Sciatic nerve (tissue), 2 donors: ENCODE data around the gene NDFIP1. TPM values are rescaled to one million over a fixed set of nuclear protein-coding genes. Genes with fewer than 3 reads are reported as not detected.
"Not testable (repeated sequence)": the region's sequence is repeated elsewhere in the genome, so short reads cannot be mapped to it uniquely, and the experiment has no call there.

Experiments used
- ATAC-seq: fragments of 200-7000 bp; cut with Tn5 transposase; one replicate; pipeline ENCODE4 v1.9.1; 2020; ENCODE audit warnings: mild to moderate bottlenecking, moderate library complexity
- DNase-seq: peaks from one replicate; pipeline ENCODE4 v3.0.0-alpha.2; 2020; ENCODE audit warnings: low spot score
- intact Hi-C: fragments of 100-400 bp; cut with DNase I; formaldehyde crosslinking; loops from one replicate; pipeline ENCODE4 v1.14.2; 2022
- total RNA-seq: library from RNA; stranded (reverse); fragmentation: NEBNext Ultra II Directional; extraction: Animal tissue kit (Norgen Biotek cat#: 25700); gene quantifications from one replicate; pipeline ENCODE4 v1.2.1, GENCODE V29; 2021
- donor health status: DM: no; HTN: no; CAD: no.
- donor health status: DM: no; HTN: no; CAD: no.

NDFIP1 gene
- total RNA-seq, 1 donor from 2014 or later, result 86.5 TPM

DNA sequence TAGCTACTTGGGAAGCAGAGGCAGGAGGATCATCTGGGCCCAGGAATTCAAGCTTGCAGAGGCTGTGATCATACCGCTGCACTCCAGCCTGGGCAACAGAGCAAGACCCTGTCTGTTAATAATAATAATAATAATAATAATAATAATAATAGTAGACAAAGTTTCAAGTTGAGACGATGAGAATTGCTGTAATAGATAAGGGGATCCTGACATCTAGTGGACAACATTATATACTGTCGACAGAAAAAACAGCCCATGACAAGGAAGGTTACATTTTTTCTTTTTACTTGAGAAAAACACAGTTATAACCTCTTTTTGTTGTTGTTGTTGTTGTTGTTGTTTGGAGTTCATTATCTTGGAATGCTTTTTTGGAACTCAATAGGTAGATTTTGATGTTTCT is 35.3 kb downstream of the NDFIP1 start:
- ATAC-seq, result peak; percentile 35
- intact Hi-C loops, result loop anchor here (5.0 kb wide), 1 partner anchor 152 kb away; no protein-coding TSS in a partner anchor
- no peak for DNase-seq

- intact Hi-C loops, result no loop called here
- ATAC-seq (peak; percentile 91), DNase-seq (peak; percentile 80)
Measured at GRCh38 chr5:142145106-142145900, 36.7 kb downstream of the NDFIP1 start.

DNA sequence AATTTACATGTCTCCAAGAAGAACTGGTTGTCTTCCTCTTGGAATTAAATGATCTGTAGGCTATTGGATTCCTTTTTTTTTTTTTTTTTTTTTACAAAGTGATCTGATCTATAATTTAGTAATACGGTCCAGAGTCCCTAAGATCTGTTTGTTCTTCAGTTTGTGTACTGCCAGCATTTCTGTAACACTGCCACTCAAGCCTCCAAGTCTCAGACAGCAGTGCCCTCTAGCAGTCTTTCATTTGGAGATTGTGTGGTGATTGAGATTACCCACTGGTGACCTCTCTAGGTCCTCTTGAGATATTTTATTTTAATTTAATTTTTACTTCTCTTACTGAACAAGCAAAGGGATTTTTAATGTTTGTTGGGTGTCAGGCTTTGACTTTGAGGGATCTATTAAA is 40.8 kb downstream of the NDFIP1 start:
- no peak for ATAC-seq
- intact Hi-C loops, result no loop called here
- DNase-seq, result no peak

GRCh38 chr5:142150431-142150830 is 41.9 kb downstream of the NDFIP1 start:
- ATAC-seq (no peak), DNase-seq (no peak)
- intact Hi-C loops, result loop anchor here (5.0 kb wide), 1 partner anchor 397 kb away; no protein-coding TSS in a partner anchor

DNA sequence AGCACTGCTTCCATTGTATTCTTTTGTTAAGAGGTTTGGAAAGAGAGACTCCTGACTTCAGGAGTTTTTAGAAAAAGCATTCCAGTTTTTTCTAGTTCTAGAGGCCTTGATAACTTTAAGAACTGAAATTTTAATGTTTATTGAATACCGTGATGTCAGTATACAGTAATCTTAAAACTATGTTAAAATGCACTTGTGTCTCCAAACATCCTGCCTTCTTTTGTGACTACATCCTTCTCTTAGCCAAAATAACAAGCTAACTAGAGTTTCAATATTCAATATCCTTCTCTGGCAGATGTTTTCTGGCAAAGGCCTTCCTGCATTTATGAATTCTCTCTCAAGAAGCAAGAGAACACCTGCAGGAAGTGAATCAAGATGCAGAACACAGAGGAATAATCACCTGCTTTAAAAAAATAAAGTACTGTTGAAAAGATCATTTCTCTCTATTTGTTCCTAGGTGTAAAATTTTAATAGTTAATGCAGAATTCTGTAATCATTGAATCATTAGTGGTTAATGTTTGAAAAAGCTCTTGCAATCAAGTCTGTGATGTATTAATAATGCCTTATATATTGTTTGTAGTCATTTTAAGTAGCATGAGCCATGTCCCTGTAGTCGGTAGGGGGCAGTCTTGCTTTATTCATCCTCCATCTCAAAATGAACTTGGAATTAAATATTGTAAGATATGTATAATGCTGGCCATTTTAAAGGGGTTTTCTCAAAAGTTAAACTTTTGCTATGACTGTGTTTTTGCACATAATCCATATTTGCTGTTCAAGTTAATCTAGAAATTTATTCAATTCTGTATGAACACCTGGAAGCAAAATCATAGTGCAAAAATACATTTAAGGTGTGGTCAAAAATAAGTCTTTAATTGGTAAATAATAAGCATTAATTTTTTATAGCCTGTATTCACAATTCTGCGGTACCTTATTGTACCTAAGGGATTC is 43.1 kb downstream of the NDFIP1 start:
- ATAC-seq (peak; percentile 75), DNase-seq (no peak)
- intact Hi-C loops, result loop anchor here (5.0 kb wide), 1 partner anchor 396 kb away; no protein-coding TSS in a partner anchor

- ATAC-seq (no peak), DNase-seq (no peak)
- intact Hi-C loops, result loop anchor here (5.0 kb wide), 1 partner anchor 395 kb away; no protein-coding TSS in a partner anchor
Measured at GRCh38 chr5:142152384-142152732, 43.8 kb downstream of the NDFIP1 start.

- DNase-seq (no peak), ATAC-seq (no peak)
- intact Hi-C loops, result loop anchor here (5.0 kb wide), 1 partner anchor 393 kb away; no protein-coding TSS in a partner anchor
Measured at GRCh38 chr5:142153674-142154448, 45.3 kb downstream of the NDFIP1 start.

- DNase-seq, ATAC-seq: not testable (repeated sequence)
- intact Hi-C loops, result loop anchor here (5.0 kb wide), 1 partner anchor 393 kb away; no protein-coding TSS in a partner anchor
Measured at GRCh38 chr5:142154449-142154841, 45.9 kb downstream of the NDFIP1 start.

GRCh38 chr5:142156839-142157463 is 48.4 kb downstream of the NDFIP1 start:
- no peak for DNase-seq
- intact Hi-C loops, result no loop called here
- ATAC-seq, result no peak

DNA sequence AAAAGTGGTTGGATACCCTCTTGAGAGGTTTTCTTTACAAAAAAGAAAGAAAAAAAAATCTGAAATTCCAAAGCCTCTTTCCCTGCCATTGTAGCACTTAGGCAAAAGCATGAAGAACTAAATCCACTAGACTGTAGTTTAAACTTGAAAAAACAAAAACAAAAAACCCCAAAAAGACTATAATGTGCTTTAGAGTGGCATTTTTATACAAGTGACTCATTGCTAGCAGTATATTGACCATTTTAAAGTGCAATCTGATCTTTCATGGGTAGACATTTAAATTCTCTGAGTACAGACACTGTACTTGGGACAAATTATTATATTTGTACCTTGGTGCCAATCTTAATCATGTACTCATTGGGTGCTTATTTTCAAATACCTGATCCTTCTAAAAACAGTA is 50.8 kb downstream of the NDFIP1 start:
- no peak for ATAC-seq
- DNase-seq, result no peak
- intact Hi-C loops, result no loop called here

GRCh38 chr5:142164315-142164714 is 55.7 kb downstream of the NDFIP1 start:
- intact Hi-C loops, result no loop called here
- DNase-seq, result no peak
- ATAC-seq, result no peak

DNA sequence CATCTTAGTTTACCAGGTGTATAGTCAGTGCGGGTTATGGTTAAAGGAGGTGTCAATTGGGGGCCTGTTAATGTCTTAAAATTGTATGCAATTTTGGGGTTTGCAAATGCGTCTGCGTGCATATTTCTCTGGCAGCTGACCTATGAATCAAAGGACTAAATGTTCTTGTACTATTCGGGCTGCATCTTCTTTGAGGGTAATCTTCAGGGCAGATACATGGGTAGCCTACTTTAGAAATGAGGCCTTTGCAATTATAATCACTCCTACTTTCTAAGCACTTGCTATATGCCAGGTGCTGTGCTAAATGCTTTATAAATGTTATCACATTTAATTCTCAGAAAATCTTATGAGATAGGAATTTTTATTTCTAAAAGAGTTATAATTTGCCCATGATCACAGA is 58.2 kb downstream of the NDFIP1 start:
- intact Hi-C loops, result no loop called here
- no peak for ATAC-seq

DNA sequence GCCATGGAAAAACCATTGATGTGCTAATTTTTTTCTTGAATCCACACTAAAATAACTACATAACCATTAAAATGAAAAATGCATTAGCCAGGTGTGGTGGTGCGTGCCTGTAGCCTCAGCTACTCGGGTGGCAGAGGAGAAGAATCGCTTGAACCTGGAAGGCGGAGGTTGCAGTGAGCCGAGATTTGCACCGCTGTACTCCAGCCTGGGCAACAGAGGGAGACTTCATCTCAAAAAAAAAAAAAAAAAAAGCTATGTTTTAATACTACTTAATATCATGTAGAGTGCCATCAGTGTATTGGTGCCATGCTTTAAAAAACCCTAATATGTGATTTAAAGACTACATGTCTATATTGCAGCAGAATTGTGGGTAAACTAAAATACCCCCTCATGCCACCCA is 58.9 kb downstream of the NDFIP1 start:
- intact Hi-C loops, result no loop called here
- ATAC-seq, result no peak
- no peak for DNase-seq

More for the DNA sequence above, 58.2 kb downstream of the NDFIP1 start:
- no peak for DNase-seq

DNA sequence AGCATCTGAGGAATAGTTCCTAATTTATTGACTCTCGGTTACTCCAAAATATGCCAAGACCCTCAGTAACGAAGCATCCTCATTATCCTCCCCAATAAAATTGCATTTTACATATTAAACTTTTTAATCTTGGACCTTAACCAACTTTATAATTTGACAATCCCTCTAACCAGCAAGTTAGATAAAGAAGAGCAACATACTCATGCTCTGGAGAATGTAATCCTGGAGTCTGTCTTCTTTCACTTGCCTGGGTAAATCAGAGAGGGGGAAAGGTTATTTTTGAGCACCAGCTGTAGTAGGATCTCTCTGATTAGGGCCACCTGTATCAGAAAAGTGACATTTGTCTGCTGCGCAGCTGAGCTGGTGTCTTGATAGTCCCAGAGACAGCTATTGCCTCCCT is 59.8 kb downstream of the NDFIP1 start:
- intact Hi-C loops, result no loop called here
- ATAC-seq (no peak), DNase-seq (no peak)

GRCh38 chr5:142170254-142170953 is 61.8 kb downstream of the NDFIP1 start:
- DNase-seq, result no peak
- intact Hi-C loops, result no loop called here
- ATAC-seq, result no peak

DNA sequence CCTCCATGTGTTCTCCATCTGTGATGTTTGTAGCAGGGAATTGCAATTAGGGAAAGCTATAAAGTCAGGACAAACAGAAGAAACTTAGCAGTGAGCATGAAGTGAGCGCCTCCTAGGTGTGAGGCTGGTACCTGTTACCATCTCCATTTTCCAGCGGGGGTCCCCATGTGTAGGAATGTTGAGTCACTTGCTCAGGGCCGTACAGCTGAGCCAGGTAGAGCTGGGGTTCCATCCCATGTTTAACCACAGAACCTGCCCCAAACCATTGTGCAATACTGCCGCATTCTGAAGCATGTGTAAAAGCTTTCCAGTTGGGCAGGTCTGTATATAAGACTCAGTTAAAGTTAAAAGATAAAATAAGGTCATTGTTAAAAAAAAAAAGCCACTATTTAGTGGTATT is 62.7 kb downstream of the NDFIP1 start:
- intact Hi-C loops, result no loop called here
- ATAC-seq, result no peak
- no peak for DNase-seq

- intact Hi-C loops, result no loop called here
- no peak for ATAC-seq
Measured at GRCh38 chr5:142175039-142175438, 66.5 kb downstream of the NDFIP1 start.

More at GRCh38 chr5:142175039-142175438, 66.5 kb downstream of the NDFIP1 start:
- DNase-seq, result no peak
